ENCODE results near the gene CDH4. TPM values are rescaled to one million over a fixed set of nuclear protein-coding genes. Genes with fewer than 3 reads are reported as not detected.

CDH4 gene
- total RNA-seq, 2 experiments from 2014 or later, result 0.10 to 0.15 TPM

- H3K4me1 Mint-ChIP-seq (ENCODE audit: low read depth), result no peaks in the 10 kb centered on the region
- no peaks in the 10 kb centered on the region for H3K36me3 Mint-ChIP-seq (ENCODE audit: low read depth)
- H3K9me3 Mint-ChIP-seq, result peaks cover 12% of the 10 kb centered on the region
- intact Hi-C loops (cut with micrococcal nuclease), result no loop called here
- H3K27me3 Mint-ChIP-seq (ENCODE audit: low read depth), result no peaks in the 10 kb centered on the region
- CTCF ChIA-PET, result no interaction called here
- no peak overlapping the region for H3K4me3 Mint-ChIP-seq
- H3K27ac Mint-ChIP-seq, result no peak overlapping the region
- no peak for DNase-seq
These were observed 335.7 kb downstream of the CDH4 start for GRCh38 chr20:61587681-61588289.

- Mint-ChIP-seq H3K27me3 (ENCODE audit: low read depth) (no peaks in the 10 kb centered on the region), H3K27ac (no peak overlapping the region), H3K4me1 (ENCODE audit: low read depth) (no peaks in the 10 kb centered on the region), H3K4me3 (no peak overlapping the region), H3K36me3 (ENCODE audit: low read depth) (no peaks in the 10 kb centered on the region), H3K9me3 (peaks cover 13% of the 10 kb centered on the region)
- intact Hi-C loops (cut with micrococcal nuclease), result no loop called here
- no peak for DNase-seq
- CTCF ChIA-PET, result no interaction called here
These were observed 336.6 kb downstream of the CDH4 start for GRCh38 chr20:61588411-61589385.

GRCh38 chr20:61590236-61590635 lies 338.2 kb downstream of the CDH4 start:
- peaks cover 13% of the 10 kb centered on the region for H3K9me3 Mint-ChIP-seq
- H3K36me3 Mint-ChIP-seq (ENCODE audit: low read depth), result no peaks in the 10 kb centered on the region
- CTCF ChIA-PET, result no interaction called here
- no peak overlapping the region for H3K4me3 Mint-ChIP-seq
- intact Hi-C loops (cut with micrococcal nuclease), result no loop called here
- no peak overlapping the region for H3K27ac Mint-ChIP-seq
- H3K4me1 Mint-ChIP-seq (ENCODE audit: low read depth), result no peaks in the 10 kb centered on the region
- H3K27me3 Mint-ChIP-seq (ENCODE audit: low read depth), result no peaks in the 10 kb centered on the region
- DNase-seq, result no peak

GRCh38 chr20:61593516-61593915 lies 341.5 kb downstream of the CDH4 start:
- H3K36me3 Mint-ChIP-seq (ENCODE audit: low read depth), result no peaks in the 10 kb centered on the region
- DNase-seq, result no peak
- H3K4me1 Mint-ChIP-seq (ENCODE audit: low read depth), result no peaks in the 10 kb centered on the region
- H3K27me3 Mint-ChIP-seq (ENCODE audit: low read depth), result no peaks in the 10 kb centered on the region
- H3K4me3 Mint-ChIP-seq, result no peak overlapping the region
- no peak overlapping the region for H3K27ac Mint-ChIP-seq
- peaks cover 18% of the 10 kb centered on the region for H3K9me3 Mint-ChIP-seq
- intact Hi-C loops (cut with micrococcal nuclease), result no loop called here
- CTCF ChIA-PET, result no interaction called here

GRCh38 chr20:61594198-61594597 lies 342.1 kb downstream of the CDH4 start:
- intact Hi-C loops (cut with micrococcal nuclease), result no loop called here
- H3K27me3 Mint-ChIP-seq (ENCODE audit: low read depth), result no peaks in the 10 kb centered on the region
- no peak overlapping the region for H3K4me3 Mint-ChIP-seq
- no peak overlapping the region for H3K27ac Mint-ChIP-seq
- peaks cover 18% of the 10 kb centered on the region for H3K9me3 Mint-ChIP-seq
- no peaks in the 10 kb centered on the region for H3K4me1 Mint-ChIP-seq (ENCODE audit: low read depth)
- no peak for DNase-seq
- CTCF ChIA-PET, result no interaction called here
- H3K36me3 Mint-ChIP-seq (ENCODE audit: low read depth), result no peaks in the 10 kb centered on the region

GRCh38 chr20:61595216-61595615 lies 343.2 kb downstream of the CDH4 start:
- Mint-ChIP-seq H3K4me3 (no peak overlapping the region), H3K36me3 (ENCODE audit: low read depth) (no peaks in the 10 kb centered on the region), H3K4me1 (ENCODE audit: low read depth) (no peaks in the 10 kb centered on the region), H3K27ac (no peak overlapping the region), H3K27me3 (ENCODE audit: low read depth) (no peaks in the 10 kb centered on the region), H3K9me3 (peaks cover 18% of the 10 kb centered on the region)
- intact Hi-C loops (cut with micrococcal nuclease), result no loop called here
- CTCF ChIA-PET, result no interaction called here
- no peak for DNase-seq

- CTCF ChIA-PET, result no interaction called here
- H3K27ac Mint-ChIP-seq, result no peak overlapping the region
- H3K9me3 Mint-ChIP-seq, result peaks cover 14% of the 10 kb centered on the region
- no peak overlapping the region for H3K4me3 Mint-ChIP-seq
- H3K36me3 Mint-ChIP-seq (ENCODE audit: low read depth), result no peaks in the 10 kb centered on the region
- no peak for DNase-seq
- no peaks in the 10 kb centered on the region for H3K27me3 Mint-ChIP-seq (ENCODE audit: low read depth)
- intact Hi-C loops (cut with micrococcal nuclease), result no loop called here
- no peaks in the 10 kb centered on the region for H3K4me1 Mint-ChIP-seq (ENCODE audit: low read depth)
These were observed 344.7 kb downstream of the CDH4 start for GRCh38 chr20:61596687-61597330.

GRCh38 chr20:61597996-61598395 lies 345.9 kb downstream of the CDH4 start:
- Mint-ChIP-seq H3K4me3 (no peak overlapping the region), H3K36me3 (ENCODE audit: low read depth) (no peaks in the 10 kb centered on the region), H3K4me1 (ENCODE audit: low read depth) (no peaks in the 10 kb centered on the region), H3K27ac (no peak overlapping the region), H3K27me3 (ENCODE audit: low read depth) (no peaks in the 10 kb centered on the region), H3K9me3 (peaks cover 5% of the 10 kb centered on the region)
- intact Hi-C loops (cut with micrococcal nuclease), result no loop called here
- DNase-seq, result no peak
- CTCF ChIA-PET, result no interaction called here

GRCh38 chr20:61598586-61598985 lies 346.5 kb downstream of the CDH4 start:
- CTCF ChIA-PET, result no interaction called here
- Mint-ChIP-seq H3K36me3 (ENCODE audit: low read depth) (no peaks in the 10 kb centered on the region), H3K27ac (no peak overlapping the region), H3K4me3 (no peak overlapping the region), H3K27me3 (ENCODE audit: low read depth) (no peaks in the 10 kb centered on the region), H3K4me1 (ENCODE audit: low read depth) (no peaks in the 10 kb centered on the region), H3K9me3 (peaks cover 5% of the 10 kb centered on the region)
- no peak for DNase-seq
- intact Hi-C loops (cut with micrococcal nuclease), result no loop called here

- H3K4me3 Mint-ChIP-seq, result no peak overlapping the region
- no peak overlapping the region for H3K27ac Mint-ChIP-seq
- peak; percentile 14 for DNase-seq
- CTCF ChIA-PET, result no interaction called here
- no peaks in the 10 kb centered on the region for H3K27me3 Mint-ChIP-seq (ENCODE audit: low read depth)
- H3K36me3 Mint-ChIP-seq (ENCODE audit: low read depth), result no peaks in the 10 kb centered on the region
- intact Hi-C loops (cut with micrococcal nuclease), result no loop called here
- no peaks in the 10 kb centered on the region for H3K4me1 Mint-ChIP-seq (ENCODE audit: low read depth)
- H3K9me3 Mint-ChIP-seq, result peaks cover 5% of the 10 kb centered on the region
These were observed 347.0 kb downstream of the CDH4 start for GRCh38 chr20:61599061-61599531.

- Mint-ChIP-seq H3K4me1 (ENCODE audit: low read depth) (no peaks in the 10 kb centered on the region), H3K36me3 (ENCODE audit: low read depth) (no peaks in the 10 kb centered on the region), H3K27me3 (ENCODE audit: low read depth) (no peaks in the 10 kb centered on the region), H3K9me3 (peaks cover 5% of the 10 kb centered on the region), H3K27ac (no peak overlapping the region), H3K4me3 (no peak overlapping the region)
- intact Hi-C loops (cut with micrococcal nuclease), result no loop called here
- CTCF ChIA-PET, result no interaction called here
- DNase-seq, result no peak
These were observed 347.5 kb downstream of the CDH4 start for GRCh38 chr20:61599541-61599992.

- intact Hi-C loops (cut with micrococcal nuclease), result no loop called here
- Mint-ChIP-seq H3K27me3 (ENCODE audit: low read depth) (no peaks in the 10 kb centered on the region), H3K36me3 (ENCODE audit: low read depth) (no peaks in the 10 kb centered on the region), H3K9me3 (peaks cover 5% of the 10 kb centered on the region), H3K27ac (no peak overlapping the region), H3K4me3 (no peak overlapping the region), H3K4me1 (ENCODE audit: low read depth) (no peaks in the 10 kb centered on the region)
- CTCF ChIA-PET, result no interaction called here
- no peak for DNase-seq
These were observed 348.0 kb downstream of the CDH4 start for GRCh38 chr20:61600016-61600415.
